ENCODE data around the gene HASPIN.

Gene HASPIN

GRCh38 chr17:3750926-3751325 is 27.2 kb downstream of the HASPIN start:
- H3K4me3 ChIP-seq (ENCODE audit: low read depth, low read length) = no peak overlapping the region
- TF ChIP-seq CTCF (IDR thresholded peaks at IDR 0.05; ENCODE audit: low read depth, low read length) = no peak

GRCh38 chr17:3751836-3752235 is 28.1 kb downstream of the HASPIN start:
- no peak for TF ChIP-seq CTCF (IDR thresholded peaks at IDR 0.05; ENCODE audit: low read depth, low read length)
- H3K4me3 ChIP-seq (ENCODE audit: low read depth, low read length) = no peak overlapping the region

GRCh38 chr17:3753624-3754023 is 29.9 kb downstream of the HASPIN start:
- H3K4me3 ChIP-seq (ENCODE audit: low read depth, low read length) = no peak overlapping the region
- TF ChIP-seq CTCF (IDR thresholded peaks at IDR 0.05; ENCODE audit: low read depth, low read length) = no peak

GRCh38 chr17:3754066-3754457 is 30.4 kb downstream of the HASPIN start:
- TF ChIP-seq CTCF (IDR thresholded peaks at IDR 0.05; ENCODE audit: low read depth, low read length) = no peak
- no peak overlapping the region for H3K4me3 ChIP-seq (ENCODE audit: low read depth, low read length)

GRCh38 chr17:3754458-3755334 is 31.0 kb downstream of the HASPIN start:
- H3K4me3 ChIP-seq (ENCODE audit: low read depth, low read length) = no peak overlapping the region
- TF ChIP-seq CTCF (IDR thresholded peaks at IDR 0.05; ENCODE audit: low read depth, low read length) = no peak

GRCh38 chr17:3755335-3756030 is 31.8 kb downstream of the HASPIN start:
- no peak for TF ChIP-seq CTCF (IDR thresholded peaks at IDR 0.05; ENCODE audit: low read depth, low read length)
- no peak overlapping the region for H3K4me3 ChIP-seq (ENCODE audit: low read depth, low read length)

- no peak for TF ChIP-seq CTCF (IDR thresholded peaks at IDR 0.05; ENCODE audit: low read depth, low read length)
- H3K4me3 ChIP-seq (ENCODE audit: low read depth, low read length) = no peak overlapping the region
Observed at GRCh38 chr17:3759597-3760216, 36.0 kb downstream of the HASPIN start.

Measured in WI38 (cell line).